Mammary microvascular endothelial cell (primary cell): ENCODE measurements around the gene CRYGN. TPM values are rescaled to one million over a fixed set of nuclear protein-coding genes. Genes with fewer than 3 reads are reported as not detected.

ENCODE experiments used
- total RNA-seq: library from RNA; depleted of rRNA; stranded (reverse); fragments of >200 nt; gene quantifications from 2 replicates; pipeline ENCODE4 v1.2.3, GENCODE V29; 2015

The CRYGN gene
- 0.05 TPM in 1 of 2 replicates, not detected in the other for total RNA-seq

GRCh38 chr7:151439855-151440798, at the start of gene CRYGN:
Gene CRYGN, minus strand, starts transcription at chr7:151440141. Its CDS starts 224 bp downstream, at chr7:151439917.

GRCh38 chr7:151409667-151410404, 30.1 kb downstream of the CRYGN start, which contains the start of gene WDR86:
Gene WDR86, minus strand, starts transcription at chr7:151410038. Its CDS starts 449 bp downstream, at chr7:151409589.

Other genes with a start within 250 kb of the CRYGN start
- not detected in 2 replicates for gene H2BK1, start 229.7 kb downstream of the CRYGN start, total RNA-seq
- 72.6 and 73.6 TPM in 2 replicates for gene ABCF2, start 212.9 kb downstream of the CRYGN start, total RNA-seq
- gene CHPF2, start 207.7 kb downstream of the CRYGN start, total RNA-seq = 66.8 and 70.4 TPM in 2 replicates
- 0.33 and 0.59 TPM in 2 replicates for gene SMARCD3, start 191.4 kb downstream of the CRYGN start, total RNA-seq
- gene NUB1, start 98.3 kb downstream of the CRYGN start, total RNA-seq = 52.8 and 56.6 TPM in 2 replicates
- gene WDR86, start 30.1 kb downstream of the CRYGN start, total RNA-seq = not detected in 2 replicates
- gene RHEB, start 79.8 kb upstream of the CRYGN start, total RNA-seq = 115 and 121 TPM in 2 replicates